ENCODE measurements around the gene ENTPD8. TPM values are rescaled to one million over a fixed set of nuclear protein-coding genes. Genes with fewer than 3 reads are reported as not detected.
A peak's percentile ranks its signal among the peaks of the same experiment; 100 is the strongest.

ENTPD8 gene
- total RNA-seq, 2 donors from 2014 or later: 0.33 to 0.75 TPM

GRCh38 chr9:137421838-137422603 is 19.1 kb downstream of the ENTPD8 start:
- Histone ChIP-seq H3K4me1 (ENCODE audit: control insufficient read depth, insufficient read depth, low read length) (no peaks in the 10 kb centered on the region), H3K9ac (ENCODE audit: extremely low read depth, low read length, poor library complexity, severe bottlenecking) (peak overlapping the region; percentile 69), H3K4me3 (ENCODE audit: low read length) (peak overlapping the region; percentile 98), H3K9me3 (ENCODE audit: control insufficient read depth, low read length) (no peaks in the 10 kb centered on the region), H3K27me3 (ENCODE audit: control insufficient read depth, insufficient read depth, low read length, poor library complexity, severe bottlenecking) (no peaks in the 10 kb centered on the region), H3K27ac (ENCODE audit: low read depth, low read length) (no peak overlapping the region), H3K36me3 (ENCODE audit: control insufficient read depth, insufficient read depth, low read length) (peaks cover 6% of the 10 kb centered on the region)
- Mint-ChIP-seq H3K27me3 (ENCODE audit: insufficient read depth) (peaks cover 8% of the 10 kb centered on the region), H3K27ac (peak overlapping the region; percentile 72), H3K4me1 (peaks cover 4% of the 10 kb centered on the region), H3K4me3 (peak overlapping the region; percentile 76), H3K9me3 (no peaks in the 10 kb centered on the region), H3K36me3 (ENCODE audit: low read depth) (peaks cover 2% of the 10 kb centered on the region)
- no peak for DNase-seq
- 9 to 16% methylated on average over 9 to 11 of the region's 11 CpGs for WGBS, 2 experiments (ENCODE audit: insufficient coverage in 1 of 2, insufficient read length in 1 of 2)
- no peak for TF ChIP-seq CTCF (conservative IDR thresholded peaks at IDR 0.05)

- Histone ChIP-seq H3K9me3 (ENCODE audit: control insufficient read depth, low read length) (no peaks in the 10 kb centered on the region), H3K9ac (ENCODE audit: extremely low read depth, low read length, poor library complexity, severe bottlenecking) (no peak overlapping the region), H3K36me3 (ENCODE audit: control insufficient read depth, insufficient read depth, low read length) (peaks cover 6% of the 10 kb centered on the region), H3K4me1 (ENCODE audit: control insufficient read depth, insufficient read depth, low read length) (no peaks in the 10 kb centered on the region), H3K27me3 (ENCODE audit: control insufficient read depth, insufficient read depth, low read length, poor library complexity, severe bottlenecking) (no peaks in the 10 kb centered on the region), H3K27ac (ENCODE audit: low read depth, low read length) (no peak overlapping the region), H3K4me3 (ENCODE audit: low read length) (no peak overlapping the region)
- peaks cover 4% of the 10 kb centered on the region for H3K4me1 Mint-ChIP-seq
- no peaks in the 10 kb centered on the region for H3K9me3 Mint-ChIP-seq
- H3K27me3 Mint-ChIP-seq (ENCODE audit: insufficient read depth): no peaks in the 10 kb centered on the region
- H3K36me3 Mint-ChIP-seq (ENCODE audit: low read depth): peaks cover 8% of the 10 kb centered on the region
- WGBS, 2 experiments (ENCODE audit: insufficient coverage in 1 of 2, insufficient read length in 1 of 2): 97 to 98% methylated on average over 52 to 99 of the region's 99 CpGs
- no peak for DNase-seq
- H3K4me3 Mint-ChIP-seq: no peak overlapping the region
- no peak overlapping the region for H3K27ac Mint-ChIP-seq
- no peak for TF ChIP-seq CTCF (conservative IDR thresholded peaks at IDR 0.05)
Observed at GRCh38 chr9:137417161-137418021, 23.8 kb downstream of the ENTPD8 start.

GRCh38 chr9:137416563-137417151 is 24.5 kb downstream of the ENTPD8 start:
- peaks cover 8% of the 10 kb centered on the region for H3K36me3 Mint-ChIP-seq (ENCODE audit: low read depth)
- H3K27me3 Mint-ChIP-seq (ENCODE audit: insufficient read depth): no peaks in the 10 kb centered on the region
- no peaks in the 10 kb centered on the region for H3K4me1 Mint-ChIP-seq
- H3K4me3 Mint-ChIP-seq: no peak overlapping the region
- no peaks in the 10 kb centered on the region for H3K4me1 ChIP-seq (ENCODE audit: control insufficient read depth, insufficient read depth, low read length)
- no peaks in the 10 kb centered on the region for H3K9me3 Mint-ChIP-seq
- H3K27me3 ChIP-seq (ENCODE audit: control insufficient read depth, insufficient read depth, low read length, poor library complexity, severe bottlenecking): no peaks in the 10 kb centered on the region
- no peak for DNase-seq
- H3K9me3 ChIP-seq (ENCODE audit: control insufficient read depth, low read length): no peaks in the 10 kb centered on the region
- no peak overlapping the region for H3K9ac ChIP-seq (ENCODE audit: extremely low read depth, low read length, poor library complexity, severe bottlenecking)
- H3K36me3 ChIP-seq (ENCODE audit: control insufficient read depth, insufficient read depth, low read length): peaks cover 6% of the 10 kb centered on the region
- WGBS, 2 experiments (ENCODE audit: insufficient coverage in 1 of 2, insufficient read length in 1 of 2): 96 to 97% methylated on average over 31 to 45 of the region's 45 CpGs
- no peak overlapping the region for H3K27ac ChIP-seq (ENCODE audit: low read depth, low read length)
- no peak overlapping the region for H3K4me3 ChIP-seq (ENCODE audit: low read length)
- H3K27ac Mint-ChIP-seq: no peak overlapping the region
- TF ChIP-seq CTCF (conservative IDR thresholded peaks at IDR 0.05): no peak
